GM18951 (cell line): ENCODE measurements around the gene MTHFD2L.

Experiments
- POLR2A ChIP-seq: IDR thresholded peaks from 4 replicates; pipeline ENCODE4 v1.6.1; 2011; ENCODE audit warnings: mild to moderate bottlenecking; ENCODE audit not compliant: insufficient read length, insufficient read depth; ENCODE audit errors: extremely low read depth
- in situ Hi-C: fragments of 300-500 bp; cut with MboI; formaldehyde crosslinking; loops from one replicate; pipeline ENCODE4 v1.12.0; 2022; ENCODE audit warnings: low sequenced_read_pairs, mixed read lengths, inconsistent platforms; ENCODE audit not compliant: unreplicated experiment

MTHFD2L gene

GRCh38 chr4:74263551-74263950 is 105.6 kb downstream of the MTHFD2L start:
- in situ Hi-C loops, result no loop called here
- TF ChIP-seq POLR2A, result no peak

- in situ Hi-C loops, result no loop called here
- TF ChIP-seq POLR2A, result no peak
Measured at GRCh38 chr4:74266081-74266480, 108.2 kb downstream of the MTHFD2L start.

GRCh38 chr4:74267998-74268606 is 110.2 kb downstream of the MTHFD2L start:
- in situ Hi-C loops, result no loop called here
- TF ChIP-seq POLR2A, result no peak

GRCh38 chr4:74268643-74269042 is 110.7 kb downstream of the MTHFD2L start:
- in situ Hi-C loops, result no loop called here
- no peak for TF ChIP-seq POLR2A

- in situ Hi-C loops, result no loop called here
- no peak for TF ChIP-seq POLR2A
Measured at GRCh38 chr4:74278490-74278889, 120.6 kb downstream of the MTHFD2L start.

GRCh38 chr4:74279716-74280115 is 121.8 kb downstream of the MTHFD2L start:
- no peak for TF ChIP-seq POLR2A
- in situ Hi-C loops, result no loop called here

GRCh38 chr4:74282926-74283325 is 125.0 kb downstream of the MTHFD2L start:
- TF ChIP-seq POLR2A, result no peak

GRCh38 chr4:74283614-74284013 is 125.7 kb downstream of the MTHFD2L start:
- in situ Hi-C loops, result no loop called here
- TF ChIP-seq POLR2A, result no peak

More at GRCh38 chr4:74282926-74283325, 125.0 kb downstream of the MTHFD2L start:
- in situ Hi-C loops, result no loop called here

GRCh38 chr4:74284053-74284452 is 126.1 kb downstream of the MTHFD2L start:
- TF ChIP-seq POLR2A, result no peak

GRCh38 chr4:74287164-74287563 is 129.2 kb downstream of the MTHFD2L start:
- no peak for TF ChIP-seq POLR2A
- in situ Hi-C loops, result no loop called here

More at GRCh38 chr4:74284053-74284452, 126.1 kb downstream of the MTHFD2L start:
- in situ Hi-C loops, result no loop called here

- no peak for TF ChIP-seq POLR2A
- in situ Hi-C loops, result no loop called here
Measured at GRCh38 chr4:74287791-74288190, 129.9 kb downstream of the MTHFD2L start.

GRCh38 chr4:74291471-74291870 is 133.6 kb downstream of the MTHFD2L start:
- TF ChIP-seq POLR2A, result no peak

GRCh38 chr4:74292111-74292870 is 134.4 kb downstream of the MTHFD2L start:
- no peak for TF ChIP-seq POLR2A
- in situ Hi-C loops, result no loop called here

More at GRCh38 chr4:74291471-74291870, 133.6 kb downstream of the MTHFD2L start:
- in situ Hi-C loops, result no loop called here

GRCh38 chr4:74293558-74293957 is 135.6 kb downstream of the MTHFD2L start:
- no peak for TF ChIP-seq POLR2A
- in situ Hi-C loops, result no loop called here
